HepG2 (cell line): ENCODE measurements around the gene QSOX1. TPM values are rescaled to one million over a fixed set of nuclear protein-coding genes. Genes with fewer than 3 reads are reported as not detected.

ENCODE experiments used
- ATAC-seq: fragments of 200-7000 bp; cut with Tn5 transposase; 3 replicates; pipeline ENCODE4 v1.9.1; 2020; ENCODE audit warnings: mild to moderate bottlenecking, moderate library complexity
- BruUV-seq: library from RNA; stranded (reverse); fragments of 400-500 nt; replicated peaks from 2 replicates; lab custom pipeline; 2021; lab: Mats Ljungman, UMichigan
- CTCF ChIA-PET: fragments of 300-600 bp; formaldehyde crosslinking; extraction: SDS; loops from one replicate; lab custom pipeline; 2021; ENCODE audit warnings: low total read pairs, inconsistent platforms, low intra/inter-chr PET ratio; lab: Yijun Ruan, JAX
- POLR2A ChIA-PET: fragments of 350-600 bp; sonication (Branson Sonifier 250); formaldehyde crosslinking; loops from one replicate; lab custom pipeline; 2020; ENCODE audit warnings: antibody characterized with exemption, inconsistent platforms; lab: Yijun Ruan, JAX
- DNase-seq: peaks from one replicate; pipeline ENCODE4 v3.0.0-alpha.2; 2015; ENCODE audit warnings: low spot score
- FAIRE-seq: peaks from 3 replicates; lab custom pipeline; 2011; peaks lifted over from hg19 to GRCh38; lab: Jason Lieb, UNC
- H2AFZ ChIP-seq: one replicate; pipeline ENCODE4 v1.6.1; 2011; ENCODE audit warnings: low read length, inconsistent platforms
- H3K27ac ChIP-seq: fragments of 300-600 bp; 3 replicates; pipeline ENCODE4 v1.8.0; 2011; ENCODE audit warnings: mixed run types, mild to moderate bottlenecking, mixed read lengths, low read length, inconsistent platforms; ENCODE audit not compliant: insufficient read depth; ENCODE audit errors: extremely low read length
- H3K27me3 ChIP-seq, 2 experiments: fragments of 200-600 bp in 1 of 2; 2 replicates in 1 of 2; 3 replicates in 1 of 2; pipeline versions ENCODE4 v1.6.0 to v1.8.0; 2011; ENCODE audit warnings: low read length in 2 of 2, mild to moderate bottlenecking in 2 of 2, moderate library complexity in 2 of 2, inconsistent platforms in 1 of 2; ENCODE audit not compliant: insufficient read depth in 2 of 2, control insufficient read depth in 1 of 2
- H3K36me3 ChIP-seq, 2 experiments: fragments of 200-600 bp in 1 of 2; replicated peaks in 1 of 2; 2 replicates in 1 of 2; 3 replicates in 1 of 2; pipeline versions ENCODE4 v1.5.1 to v1.8.0; 2011; ENCODE audit warnings: low read length in 2 of 2, inconsistent platforms in 1 of 2; ENCODE audit not compliant: insufficient read depth in 2 of 2, control insufficient read depth in 1 of 2
- H3K4me1 ChIP-seq: 2 replicates; pipeline ENCODE4 v1.5.1; 2012; ENCODE audit warnings: low read length, inconsistent platforms; ENCODE audit not compliant: insufficient read depth
- H3K4me2 ChIP-seq: 2 replicates; pipeline ENCODE4 v1.6.0; 2011; ENCODE audit warnings: low read depth, low read length, inconsistent platforms
- H3K4me3 ChIP-seq, 3 experiments: fragments of 200-600 bp in 1 of 3; sonication (generic), shearing (Covaris generic) in 1 of 3; replicated peaks in 1 of 3; 2 replicates each; pipeline ENCODE4 v1.5.1; 2011 to 2016; ENCODE audit warnings: low read length in 3 of 3, inconsistent platforms in 2 of 3, low read depth in 2 of 3, mild to moderate bottlenecking in 2 of 3, control low read depth in 1 of 3, mixed read lengths in 1 of 3; ENCODE audit not compliant: insufficient read depth in 1 of 3
- H3K79me2 ChIP-seq: one replicate; pipeline ENCODE4 v1.6.1; 2011; ENCODE audit warnings: low read length, inconsistent platforms; ENCODE audit not compliant: insufficient read depth
- H3K9ac ChIP-seq: 2 replicates; pipeline ENCODE4 v1.6.0; 2011; ENCODE audit warnings: mild to moderate bottlenecking, low read depth, low read length, inconsistent platforms; ENCODE audit not compliant: insufficient read depth
- H3K9me3 ChIP-seq: 2 replicates; pipeline ENCODE4 v1.5.1; 2012; ENCODE audit warnings: mild to moderate bottlenecking, low read length
- H4K20me1 ChIP-seq: 2 replicates; pipeline ENCODE4 v1.6.0; 2011; ENCODE audit warnings: inconsistent platforms, mild to moderate bottlenecking, low read length, moderate library complexity; ENCODE audit not compliant: insufficient read depth
- ATF2 ChIP-seq: sonication (generic); formaldehyde crosslinking; IDR thresholded peaks from 2 replicates; pipeline ENCODE4 v1.4.0; 2020; ENCODE audit warnings: missing genetic modification reagents
- DNMT1 ChIP-seq: sonication (generic); formaldehyde crosslinking; IDR thresholded peaks from 2 replicates; pipeline ENCODE4 v1.5.1; 2020; ENCODE audit warnings: mild to moderate bottlenecking, missing genetic modification reagents
- RERE ChIP-seq: IDR thresholded peaks from 2 replicates; pipeline ENCODE4 v1.6.1; 2016; ENCODE audit warnings: low read depth, missing genetic modification reagents, missing compliant biosample characterization
- TERF1 ChIP-seq: sonication (generic); formaldehyde crosslinking; IDR thresholded peaks from 2 replicates; pipeline ENCODE4 v1.8.0; 2022; ENCODE audit warnings: mild to moderate bottlenecking, missing genetic modification reagents, moderate library complexity
- XRCC5 ChIP-seq: fragments of 200-400 bp; formaldehyde crosslinking; optimal IDR thresholded peaks from 2 replicates; pipeline ENCODE3; 2017; ENCODE audit warnings: mild to moderate bottlenecking, low read length
- ZBTB25 ChIP-seq: IDR thresholded peaks from 2 replicates; pipeline ENCODE4 v1.6.1; 2018; ENCODE audit warnings: missing genetic modification reagents
- ZBTB39 ChIP-seq: sonication (generic); formaldehyde crosslinking; IDR thresholded peaks from 2 replicates; pipeline ENCODE4 v1.5.0; 2020; ENCODE audit warnings: missing genetic modification reagents
- ZIK1 ChIP-seq: sonication (generic); formaldehyde crosslinking; IDR thresholded peaks from 2 replicates; pipeline ENCODE4 v1.5.0; 2020; ENCODE audit warnings: mild to moderate bottlenecking, low read depth, missing genetic modification reagents, borderline replicate concordance
- ZNF510 ChIP-seq: sonication (generic); formaldehyde crosslinking; IDR thresholded peaks from 2 replicates; pipeline ENCODE4 v1.4.0; 2020; ENCODE audit warnings: low read depth, mild to moderate bottlenecking, missing genetic modification reagents
- ZNF563 ChIP-seq: sonication (generic); formaldehyde crosslinking; IDR thresholded peaks from 2 replicates; pipeline ENCODE4 v1.8.0; 2022; ENCODE audit warnings: mild to moderate bottlenecking, moderate library complexity, missing genetic modification reagents
- WGBS: methylation state at CpG from one replicate; pipeline ENCODE4 v1.1.6; 2017; ENCODE audit warnings: low lambda C conversion rate; 5-methylcytosine and 5-hydroxymethylcytosine counted together
- in situ Hi-C: cut with HindIII; loops from 2 replicates; pipeline ENCODE4 v1.10.0; 2017; ENCODE audit warnings: low pct_unique_long_range_greater_than_20kb; ENCODE audit not compliant: extremely low pct_ligation_motif_present
- intact Hi-C: fragments of 100-400 bp; cut with micrococcal nuclease; formaldehyde crosslinking; loops from one replicate; pipeline ENCODE4 v1.10.0; 2022; ENCODE audit not compliant: unreplicated experiment
- polyA plus RNA-seq, 8 experiments: library from polyadenylated mRNA; depleted of rRNA in 3 of 8; stranded (reverse) in 7 of 8; unstranded in 1 of 8; fragments of >200 nt; fragmentation: Illumina TruSeq in 4 of 8; extraction: Trizol in 4 of 8; gene quantifications; 2 replicates each; pipeline versions ENCODE4 v1.2.1 to v1.2.3, GENCODE V29; 2011 to 2016; ENCODE audit warnings: low read depth in 4 of 8, missing spikeins in 1 of 8, mixed read lengths in 1 of 8; ENCODE audit not compliant: insufficient read depth in 1 of 8
- total RNA-seq, 5 experiments: library from RNA; depleted of rRNA; stranded (reverse); fragments of >200 nt; fragmentation: Illumina TruSeq; extraction: Trizol; gene quantifications; 2 replicates each; pipeline ENCODE4 v1.2.3, GENCODE V29; 2016; ENCODE audit warnings: low read depth in 1 of 5

The QSOX1 gene
- total and polyA plus RNA-seq, 2 of the 13 experiments (the other 11 are each of a cell fraction or from before 2014, with no cell fraction given): 6.8 to 40.2 TPM

- BruUV-seq: no TSS peak
- ATAC-seq (no peak; the same call in 2 of the 3 replicates), FAIRE-seq (no peak), DNase-seq (no peak)
- ChIA-PET POLR2A (no interaction called here), CTCF (no interaction called here)
- Histone ChIP-seq H3K36me3 (no peaks in the 10 kb centered on the region), H3K4me1 (peaks cover 8% of the 10 kb centered on the region; the same call in 1 of the 2 replicates), H3K4me2 (no peak overlapping the region), H3K27ac (no peak overlapping the region), H3K4me3 (no peak overlapping the region), H4K20me1 (no peaks in the 10 kb centered on the region), H3K9ac (no peak overlapping the region), H2AFZ (no peak overlapping the region), H3K27me3 (peaks cover 0 to 5% of the 10 kb centered on the region in 2 experiments; a peak in 2 of 5 replicates), H3K79me2 (no peaks in the 10 kb centered on the region), H3K9me3 (no peaks in the 10 kb centered on the region)
- intact Hi-C loops: no loop called here
- 55% methylated on average over 2 of the region's 4 CpGs for WGBS
- in situ Hi-C loops: no loop called here
- TF ChIP-seq TERF1 (CRISPR knock-in tag) (no peak), ZNF563 (CRISPR knock-in tag) (no peak), DNMT1 (no peak), ATF2 (CRISPR knock-in tag) (no peak), ZBTB39 (CRISPR knock-in tag) (no peak), XRCC5 (no peak), ZBTB25 (CRISPR knock-in tag) (no peak), ZNF510 (CRISPR knock-in tag) (no peak), ZIK1 (CRISPR knock-in tag) (no peak), RERE (CRISPR knock-in tag) (no peak)
These were observed 43.5 kb downstream of the QSOX1 start for GRCh38 chr1:180198196-180198595.
